NCI-H748 treated with DMSO at 0.1 percent for 48 hours (cell line): ENCODE measurements around the gene ZNF277.
"Not testable (repeated sequence)": the region's sequence is repeated elsewhere in the genome, so short reads cannot be mapped to it uniquely, and the experiment has no call there.

Experiments used
- DNase-seq: peaks from one replicate; lab custom pipeline; 2025; lab: John Stamatoyannopoulos, UW

Gene ZNF277

DNA sequence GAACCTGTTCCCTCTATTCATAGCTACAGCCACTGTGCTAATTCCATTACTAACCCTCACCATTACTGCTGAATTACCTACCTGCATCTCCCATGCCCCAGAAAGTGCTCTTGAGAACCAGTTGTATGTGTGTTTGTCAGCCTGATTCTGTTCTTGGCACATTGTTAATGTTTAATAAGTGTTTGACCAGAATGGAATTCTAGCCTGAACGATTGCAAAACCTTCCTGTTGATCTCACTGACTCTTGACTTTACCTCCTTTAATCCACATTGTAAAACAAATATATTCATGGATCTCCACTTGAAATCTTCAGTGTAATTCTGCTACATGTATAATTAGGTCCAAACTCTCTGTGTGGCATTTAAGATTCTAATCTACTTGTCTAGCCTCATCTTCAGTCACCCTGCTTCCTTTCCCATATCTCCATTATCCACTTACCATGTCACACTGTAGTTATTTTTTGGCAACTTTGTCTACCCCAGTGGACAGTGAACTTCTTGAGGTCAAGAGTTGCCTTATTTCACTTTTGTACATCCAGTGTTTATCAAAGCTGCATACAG is 4.9 kb downstream of the ZNF277 start:
- DNase-seq: no peak

DNA sequence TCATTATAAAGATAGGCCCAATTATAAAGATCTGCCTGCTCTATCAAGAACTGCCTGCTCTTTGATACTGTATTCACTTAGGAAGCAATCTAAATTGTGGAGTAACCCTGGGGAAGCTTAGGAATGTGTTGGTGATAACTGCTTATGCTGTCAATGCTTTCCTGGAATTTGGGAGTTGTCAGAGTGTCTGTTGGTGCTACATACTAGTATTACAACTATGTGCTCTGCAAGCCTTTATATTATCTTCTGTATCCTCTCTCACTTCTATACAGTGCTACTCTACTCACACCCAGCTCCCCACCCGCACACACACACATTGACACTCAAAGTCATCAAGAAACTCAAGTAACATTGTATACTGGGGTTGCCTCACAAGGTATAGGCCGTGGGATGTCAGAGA is 6.1 kb downstream of the ZNF277 start:
- DNase-seq: no peak

DNA sequence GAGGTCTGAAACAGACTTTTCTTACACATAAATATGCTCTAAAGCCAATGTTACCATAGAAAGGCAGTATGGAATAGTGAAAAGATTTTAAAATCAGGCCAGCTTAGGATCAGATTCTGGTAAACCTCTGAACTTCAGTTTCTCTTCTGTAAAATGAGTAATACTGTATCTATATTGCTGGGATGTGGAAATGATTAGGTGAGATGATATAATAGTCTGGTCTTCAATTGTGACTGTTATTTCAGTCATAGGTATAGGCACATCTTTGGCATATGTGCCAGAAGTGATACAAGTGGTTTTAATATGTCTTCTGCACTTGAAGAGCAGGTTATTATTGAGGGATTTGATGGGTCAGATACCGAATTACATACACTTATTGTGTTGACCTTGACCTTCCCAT is 7.2 kb downstream of the ZNF277 start:
- DNase-seq: no peak

DNA sequence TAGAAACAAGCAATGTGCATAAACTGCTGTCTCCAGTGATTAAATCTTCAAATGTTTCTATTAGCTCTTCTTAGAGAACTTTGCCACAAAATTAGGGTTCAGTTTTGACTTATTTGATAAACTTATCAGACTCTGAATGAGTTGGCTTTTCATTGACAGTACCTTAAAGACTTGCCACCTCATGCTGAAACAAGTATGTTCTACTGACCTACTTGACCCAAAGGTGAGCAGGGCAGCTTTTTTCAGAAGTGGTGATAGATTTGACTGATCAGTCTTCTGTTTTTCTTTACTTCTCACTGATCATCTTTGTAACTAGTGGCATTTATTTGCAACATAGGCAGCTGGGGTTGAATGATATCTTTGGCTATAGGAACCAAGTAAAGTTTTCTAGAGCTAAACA is 7.8 kb downstream of the ZNF277 start:
- no peak for DNase-seq

DNA sequence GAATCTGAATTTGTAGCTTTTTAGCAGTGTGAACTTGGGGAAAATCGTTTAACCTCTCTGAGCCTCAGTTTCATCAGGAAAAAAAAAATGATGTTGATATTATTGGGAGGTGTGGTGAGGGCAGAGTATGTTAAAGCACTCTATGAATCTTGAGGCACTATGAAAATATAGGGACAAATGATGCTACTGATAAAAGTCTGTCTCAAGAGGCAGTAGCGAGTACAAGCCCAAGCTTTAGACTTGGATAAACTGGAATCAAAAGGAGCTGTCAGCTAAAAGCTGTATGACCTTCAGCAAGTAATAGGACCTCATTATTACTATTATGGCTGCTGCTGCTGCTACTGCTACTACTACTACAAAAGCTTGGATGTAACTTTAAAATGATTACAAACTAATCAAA is 8.4 kb downstream of the ZNF277 start:
- no peak for DNase-seq

DNA sequence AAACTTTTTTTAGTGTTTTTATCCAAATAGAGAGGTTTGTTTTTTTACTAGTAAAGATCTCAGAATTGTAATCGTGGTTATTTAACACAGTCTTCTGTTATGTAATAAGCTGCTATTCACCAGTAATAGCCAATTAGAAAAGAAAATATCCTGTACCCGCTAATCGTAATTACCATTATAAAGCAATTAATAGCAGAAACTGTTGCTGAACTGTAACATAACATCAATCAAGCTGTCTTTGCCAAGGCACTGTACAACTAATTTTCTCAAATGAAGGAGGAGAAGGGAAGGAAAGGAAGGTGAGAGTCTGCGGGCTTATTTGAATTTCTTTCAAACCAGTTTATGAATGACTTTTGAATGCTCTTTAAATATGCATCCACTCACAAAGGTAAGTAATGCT is 9.3 kb downstream of the ZNF277 start:
- DNase-seq: no peak

DNA sequence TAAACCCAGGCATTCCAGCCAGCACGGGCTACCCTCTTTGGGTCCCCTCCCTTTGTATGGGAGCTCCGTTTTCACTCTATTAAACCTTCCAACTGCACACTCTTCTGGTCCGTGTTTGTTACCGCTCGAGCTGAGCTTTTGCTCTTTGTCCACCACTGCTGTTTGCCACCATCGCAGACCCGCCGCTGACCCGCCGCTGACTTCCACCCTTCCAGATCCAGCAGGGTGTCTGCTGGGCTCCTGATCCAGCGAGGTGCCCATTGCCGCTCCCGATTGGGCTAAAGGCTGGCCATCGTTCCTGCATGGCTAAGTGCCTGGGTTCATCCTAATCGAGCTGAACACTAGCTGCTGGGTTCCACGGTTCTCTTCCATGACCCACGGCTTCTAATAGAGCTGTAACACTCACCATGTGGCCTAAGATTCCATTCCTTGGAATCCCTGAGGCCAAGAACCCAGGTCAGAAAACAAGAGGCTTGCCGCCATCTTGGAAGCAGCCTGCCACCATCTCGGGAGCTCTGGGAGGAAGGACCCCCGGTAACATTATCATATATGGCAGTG is 14.5 kb downstream of the ZNF277 start:
- no peak for DNase-seq

DNA sequence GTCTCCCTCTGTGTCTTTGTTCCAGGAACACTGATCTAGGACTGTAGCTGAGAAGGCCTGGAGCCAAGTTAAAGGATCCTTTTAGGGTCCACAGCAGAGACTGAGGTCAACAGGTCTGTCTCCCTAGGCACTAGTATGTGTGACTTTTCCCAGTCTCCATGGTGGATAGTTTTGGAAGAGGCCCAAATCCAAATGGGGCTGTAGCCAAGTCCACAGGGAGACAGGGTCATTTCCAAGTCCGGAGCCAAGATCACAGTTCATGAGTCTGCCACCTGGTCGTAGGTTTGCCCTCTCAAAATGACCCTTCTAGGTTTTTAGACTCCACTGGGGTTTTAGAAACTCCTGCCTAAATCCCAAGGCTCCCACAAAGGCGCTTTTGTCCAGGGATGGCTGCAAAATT is 16.8 kb downstream of the ZNF277 start:
- no peak for DNase-seq

DNA sequence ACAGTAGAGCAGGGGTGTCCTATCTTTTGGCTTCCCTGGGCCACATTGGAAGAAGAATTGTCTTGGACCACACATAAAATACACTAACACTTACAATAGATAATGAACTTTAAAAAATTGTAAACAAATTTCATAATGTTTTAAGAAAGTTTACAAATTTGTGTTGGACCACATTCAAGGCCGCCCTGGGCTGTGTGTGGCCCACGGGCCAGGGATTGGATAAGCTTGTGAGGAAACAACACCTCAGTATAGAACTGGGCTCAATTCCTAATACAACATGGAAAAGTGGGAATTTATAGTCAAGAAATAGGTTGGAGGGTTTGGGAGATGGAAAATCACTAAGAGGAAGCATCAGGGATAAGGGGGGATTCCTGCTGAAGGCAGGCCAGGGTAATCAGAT is 17.7 kb downstream of the ZNF277 start:
- no peak for DNase-seq

DNA sequence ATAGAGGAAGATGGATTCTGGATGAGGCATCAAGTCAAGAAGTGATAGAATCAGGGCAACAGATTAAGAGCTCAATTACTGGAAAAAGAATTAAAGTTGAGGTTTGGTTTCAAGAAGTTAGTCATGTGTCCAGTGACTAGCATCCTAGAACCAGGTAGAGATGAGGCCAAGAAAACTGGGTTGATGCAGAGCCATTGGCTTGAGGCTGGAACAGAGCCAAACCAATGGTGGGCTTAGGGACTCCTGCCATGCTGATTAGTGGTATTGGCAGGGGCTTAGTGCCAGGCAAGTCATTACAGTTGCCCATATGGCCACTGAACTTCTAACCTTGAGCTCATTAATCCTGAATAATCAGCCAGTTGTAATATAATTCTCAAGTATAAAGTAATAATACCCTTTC is 18.5 kb downstream of the ZNF277 start:
- DNase-seq: no peak

DNA sequence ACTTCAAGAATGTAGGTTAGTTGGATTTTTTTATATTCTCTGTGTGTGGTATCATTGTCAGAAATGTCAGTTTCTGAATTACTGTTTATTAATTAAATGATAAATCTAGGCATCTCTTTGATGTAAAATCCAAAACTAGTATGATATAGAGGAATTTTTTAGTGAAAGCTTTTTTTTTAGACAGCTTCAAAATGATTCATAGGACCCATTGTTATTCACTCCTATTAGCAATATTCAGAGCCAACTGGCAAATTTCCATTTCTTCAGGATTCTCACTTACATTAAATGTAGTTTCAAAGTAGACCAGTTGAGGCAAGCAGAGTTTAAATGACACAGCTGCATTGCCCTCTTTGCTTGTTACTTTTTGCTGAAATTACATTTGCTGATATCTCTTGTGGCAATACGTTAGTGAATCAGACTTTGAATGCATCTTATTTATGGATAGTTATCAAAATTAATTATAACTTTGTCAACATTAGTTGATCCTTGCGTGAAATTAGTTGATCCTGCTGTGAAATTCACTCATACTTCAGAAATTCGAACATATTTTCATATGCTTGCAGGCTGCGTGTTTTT is 20.3 kb downstream of the ZNF277 start:
- DNase-seq: no peak

DNA sequence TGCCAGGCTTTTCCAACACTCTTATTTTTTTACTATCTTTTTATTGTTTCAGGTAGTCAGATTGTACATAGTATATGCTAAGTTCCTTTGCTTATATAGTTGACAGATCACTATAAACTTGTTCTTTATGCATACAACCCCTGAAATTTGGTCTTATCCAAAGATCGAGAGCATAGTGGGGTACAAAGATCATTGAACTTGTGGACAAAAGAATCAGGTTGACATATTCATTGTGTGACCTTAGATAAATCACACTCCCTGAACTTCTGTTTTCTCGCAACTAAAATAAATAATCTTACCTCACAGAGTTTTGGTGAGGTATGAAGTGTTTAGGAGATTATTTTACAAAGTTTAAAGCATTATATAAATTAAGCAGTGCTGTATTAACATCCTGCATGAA is 22.1 kb downstream of the ZNF277 start:
- no peak for DNase-seq

DNA sequence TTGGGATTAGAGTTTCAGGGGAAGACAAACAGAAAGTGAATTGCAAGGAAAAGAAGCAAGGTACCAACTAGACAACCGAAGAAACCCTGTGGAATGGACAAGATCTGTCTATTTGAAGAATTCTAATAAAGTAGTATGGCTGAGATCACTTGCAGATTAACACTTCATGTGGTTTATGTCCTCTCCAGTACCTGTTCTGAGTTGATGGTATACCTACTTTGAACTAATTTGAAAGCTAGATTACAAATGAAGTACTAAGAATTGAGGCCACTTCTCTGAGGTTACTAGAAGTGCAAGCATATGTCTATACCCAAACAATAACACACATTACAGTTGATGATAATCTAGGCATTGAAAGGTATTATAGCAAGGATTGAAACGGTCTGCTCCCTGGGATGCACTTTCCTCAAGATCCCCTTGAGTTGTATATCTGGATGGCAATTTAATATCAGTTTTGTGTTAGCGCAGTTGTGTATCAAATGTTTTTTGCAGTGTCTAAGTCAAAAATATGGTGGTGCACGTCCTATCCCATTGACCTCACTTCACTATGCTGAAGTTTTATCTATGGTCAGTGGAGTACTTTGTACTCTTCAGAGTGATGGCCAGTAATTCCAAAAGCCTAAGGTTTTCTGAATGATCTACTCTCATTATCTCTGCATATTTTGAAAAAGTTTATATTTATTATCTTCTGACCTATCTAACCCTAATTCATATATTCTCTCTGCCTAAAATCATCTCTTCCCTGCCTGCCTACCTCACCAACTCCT is 25.9 kb downstream of the ZNF277 start:
- no peak for DNase-seq

DNA sequence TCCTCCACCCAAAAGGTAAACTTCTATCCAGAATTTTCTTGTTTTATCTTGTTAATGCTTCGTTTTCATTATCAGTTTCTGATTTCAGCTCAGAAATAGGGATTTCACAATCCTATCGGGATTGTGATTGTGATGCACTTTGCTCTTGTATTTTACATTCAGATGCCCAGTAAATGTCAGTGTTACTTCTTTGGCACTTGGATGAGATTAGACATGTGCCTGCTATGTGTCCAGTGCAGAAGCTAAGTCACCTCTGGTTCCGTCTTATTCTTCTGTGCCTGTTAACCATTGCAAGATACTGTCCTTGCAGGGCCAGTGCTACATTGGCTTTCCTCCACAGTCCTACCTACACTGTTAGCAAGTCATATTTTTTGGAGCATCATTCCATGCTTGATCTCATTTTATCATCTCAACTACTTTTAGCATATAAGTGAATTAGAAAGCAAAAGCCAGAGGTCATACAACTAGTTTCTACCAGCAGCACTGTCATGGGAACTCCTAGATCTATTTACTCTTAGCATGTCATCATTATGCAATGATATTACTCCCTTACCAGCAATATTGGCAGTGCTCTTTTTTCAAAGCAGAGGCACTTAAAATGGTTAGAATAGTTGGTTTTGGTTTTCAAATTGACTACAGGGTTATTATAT is 26.7 kb downstream of the ZNF277 start:
- no peak for DNase-seq

DNA sequence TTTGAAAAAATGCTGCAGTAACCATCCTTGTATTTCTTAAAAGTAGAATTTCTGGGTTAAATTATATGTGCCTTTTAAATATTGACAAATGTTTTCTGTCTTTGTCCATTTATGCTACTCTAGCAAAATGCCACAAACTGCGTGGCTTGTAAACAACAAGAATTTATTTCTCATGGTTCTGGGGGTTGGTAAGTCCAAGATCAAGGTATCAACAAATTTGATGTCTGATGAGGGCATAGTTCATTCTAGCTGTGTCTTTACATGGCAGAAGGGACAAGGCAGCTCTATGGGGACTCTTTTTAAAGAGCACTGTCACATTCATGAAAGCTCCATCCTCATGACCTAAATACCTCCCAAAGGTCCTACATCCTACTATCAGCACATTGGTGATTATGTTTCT is 27.7 kb downstream of the ZNF277 start:
- no peak for DNase-seq

DNA sequence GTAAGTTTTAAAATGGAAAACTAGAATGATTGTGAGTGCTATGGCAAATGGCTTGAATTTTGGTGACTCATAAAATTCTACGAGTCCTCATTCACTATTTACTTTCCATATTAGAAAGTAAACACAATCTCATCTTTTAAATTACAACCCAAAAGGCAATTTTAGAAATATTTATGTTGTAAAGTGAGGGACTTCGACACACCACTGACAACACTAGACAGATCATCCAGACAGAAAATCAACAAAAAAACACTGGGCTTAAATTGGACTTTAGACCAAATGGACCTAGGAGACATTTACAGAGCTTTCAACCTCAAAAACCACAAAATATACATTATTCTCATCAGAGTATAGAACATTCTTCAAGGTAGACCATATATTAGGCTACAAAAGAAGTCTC is 30.1 kb downstream of the ZNF277 start:
- DNase-seq: no peak

DNA sequence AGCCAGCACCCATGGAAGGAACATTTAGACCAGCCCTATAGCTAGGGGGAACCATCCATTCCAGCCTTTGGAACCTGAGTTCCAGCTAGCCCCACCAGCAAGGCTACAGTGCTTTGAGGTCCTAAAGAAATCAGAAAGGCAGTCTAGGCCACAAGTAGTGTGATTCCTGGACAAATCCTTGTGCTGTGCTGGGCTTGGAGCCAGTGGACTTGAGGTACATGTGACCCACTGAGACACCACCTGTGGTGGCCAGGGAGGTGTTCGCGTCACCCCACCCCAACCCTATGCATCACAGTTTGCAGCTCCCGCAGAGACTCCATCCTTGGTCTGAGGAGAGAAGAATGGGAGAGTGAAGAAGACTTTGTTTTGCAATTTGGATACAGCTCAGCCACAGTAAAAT is 31.8 kb downstream of the ZNF277 start:
- DNase-seq: no peak

DNA sequence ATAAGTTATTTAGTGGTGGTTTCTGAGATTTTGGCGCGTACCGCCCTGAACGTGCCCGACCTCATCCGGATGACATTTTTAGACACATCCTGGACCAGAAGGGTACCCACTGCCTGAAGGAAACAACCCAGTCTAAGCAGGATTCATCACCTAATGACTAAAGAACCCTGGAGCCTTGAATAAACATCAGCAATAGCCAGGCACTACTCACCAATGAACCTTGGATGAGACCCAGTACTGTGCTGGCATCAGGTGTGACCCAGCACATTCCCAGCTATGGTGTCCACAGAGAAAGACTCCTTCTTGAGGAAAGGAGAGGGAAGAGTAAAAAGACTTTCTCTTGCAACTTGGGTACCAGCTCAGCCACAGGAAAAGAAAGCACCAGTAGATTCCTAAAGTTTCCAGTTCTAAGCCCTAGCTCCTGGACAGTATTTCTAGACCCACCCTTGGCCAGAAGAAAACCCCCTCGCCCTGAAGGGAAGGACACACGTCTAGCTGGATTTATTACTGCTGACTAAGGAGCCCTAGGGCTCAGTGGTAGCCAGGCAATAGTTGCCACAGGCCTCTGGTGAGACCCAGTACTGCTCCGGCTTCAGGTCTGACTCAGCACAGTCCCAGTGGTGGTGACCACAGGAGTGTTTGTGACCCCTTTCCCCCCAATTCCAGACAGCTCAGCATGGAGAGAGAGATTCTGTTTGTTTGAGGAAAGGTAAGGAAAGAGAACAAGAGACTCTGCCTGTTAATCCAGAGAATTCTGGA is 32.5 kb downstream of the ZNF277 start:
- no peak for DNase-seq

DNA sequence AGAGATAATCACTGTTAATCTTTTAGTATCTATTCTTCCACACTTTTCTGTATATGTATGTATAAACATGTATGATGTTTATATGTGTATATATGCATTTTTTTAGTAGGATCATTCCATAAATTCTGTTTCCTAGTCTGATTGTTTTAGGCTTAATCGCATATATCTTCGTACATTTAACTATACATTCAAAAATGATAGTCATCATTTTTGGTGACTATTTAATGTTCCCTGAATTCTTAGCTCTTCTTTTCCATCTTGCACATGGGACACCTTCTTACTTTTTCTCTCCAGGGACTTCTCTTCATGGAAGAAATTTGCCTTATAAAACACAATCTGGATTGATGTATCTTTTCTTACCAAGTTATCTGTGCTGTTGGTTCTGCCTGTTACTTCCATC is 42.1 kb downstream of the ZNF277 start:
- no peak for DNase-seq

DNA sequence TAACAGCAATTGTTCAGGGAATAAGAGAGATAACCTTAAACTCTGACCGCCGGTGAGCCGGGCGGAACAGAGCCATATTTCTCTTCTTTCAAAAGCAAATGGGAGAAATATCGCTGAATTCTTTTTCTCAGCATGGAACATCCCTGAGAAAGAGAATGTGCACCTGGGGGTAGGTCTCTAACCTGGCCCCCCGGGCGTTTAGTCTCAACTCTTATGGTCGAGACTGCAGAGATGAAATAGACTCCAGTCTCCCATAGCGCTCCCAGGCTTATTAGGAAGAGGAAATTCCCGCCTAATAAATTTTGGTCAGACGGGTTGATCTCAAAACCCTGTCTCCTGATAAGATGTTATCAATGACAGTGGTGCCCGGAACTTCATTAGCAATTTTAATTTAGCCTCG is 43.5 kb downstream of the ZNF277 start:
- not testable (repeated sequence) for DNase-seq

DNA sequence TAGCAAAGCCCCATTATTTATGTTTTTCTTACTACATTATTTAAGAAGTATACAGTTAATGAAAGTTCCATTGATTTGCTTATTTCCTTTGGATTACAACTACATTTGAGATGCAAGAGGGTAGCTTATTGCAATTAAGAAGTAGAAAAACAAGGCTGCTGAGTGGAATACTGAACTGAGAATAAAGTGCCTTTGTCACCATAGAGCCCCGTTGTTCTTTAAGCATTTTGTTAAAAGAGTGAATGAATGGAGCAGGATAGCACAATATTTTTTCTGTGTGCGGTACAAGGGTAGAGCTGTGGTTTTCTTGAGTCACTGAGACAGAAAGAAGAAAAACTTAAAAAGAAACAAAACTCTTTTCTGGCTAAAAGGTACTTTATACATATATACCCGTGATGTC is 45.6 kb downstream of the ZNF277 start:
- no peak for DNase-seq

DNA sequence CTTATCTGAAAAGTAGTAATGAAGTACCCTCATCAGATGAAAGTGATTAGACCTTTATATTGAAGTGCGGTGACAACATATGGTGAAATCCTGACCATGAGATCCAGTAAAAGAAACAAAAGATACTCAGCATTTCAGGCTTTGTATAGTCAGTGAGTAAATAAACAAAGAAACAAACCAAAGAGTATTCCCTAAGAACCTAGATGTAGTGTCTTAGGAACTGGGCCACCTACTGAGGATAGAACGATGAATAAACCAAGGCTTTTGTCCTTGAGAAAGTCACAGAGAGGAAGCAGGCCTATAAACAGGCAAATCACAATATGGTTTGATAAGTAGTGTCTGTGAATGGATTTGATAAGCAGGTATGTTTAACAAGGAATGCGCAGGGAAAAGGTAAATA is 46.2 kb downstream of the ZNF277 start:
- no peak for DNase-seq
